HG03460 (cell line): ENCODE measurements around the gene GABRP.

Source experiments
- ATAC-seq: cut with Tn5 transposase; IDR thresholded peaks from one replicate; pipeline ENCODE4 v1.9.1; 2021; ENCODE audit not compliant: unreplicated experiment

Gene GABRP

GRCh38 chr5:170860415-170860814 lies 76.9 kb downstream of the GABRP start:
- no peak for ATAC-seq

- ATAC-seq: no peak
Measured at GRCh38 chr5:170860818-170861666, 77.5 kb downstream of the GABRP start.

- no peak for ATAC-seq
Measured at GRCh38 chr5:170861667-170861916, 78.1 kb downstream of the GABRP start.

GRCh38 chr5:170861917-170862766 lies 78.6 kb downstream of the GABRP start, which contains the start of gene RANBP17:
RANBP17 (plus strand) TSS chr5:170862018.
- ATAC-seq: no peak

GRCh38 chr5:170863646-170864045 lies 80.1 kb downstream of the GABRP start:
- no peak for ATAC-seq
